Pancreas (tissue), 10 donors: ENCODE data around the gene SDCBP2. TPM values are rescaled to one million over a fixed set of nuclear protein-coding genes. Genes with fewer than 3 reads are reported as not detected.

ENCODE experiments used
- ATAC-seq, 4 donors: fragments of 200-7000 bp; cut with Tn5 transposase; one replicate each; pipeline versions ENCODE4 v1.8.0 to v1.9.1; 2020; ENCODE audit warnings: mild to moderate bottlenecking in 4 of 4, moderate library complexity in 4 of 4
- DNase-seq, 6 donors: peaks; one replicate each; pipeline ENCODE4 v3.0.0-alpha.2; 2020
- FAIRE-seq: peaks from 2 replicates; lab custom pipeline; 2012; peaks lifted over from hg19 to GRCh38; lab: Jason Lieb, UNC
- H3K27ac ChIP-seq, 4 donors: fragments of 200-600 bp; sonication (generic); 1 replicate in 3 of 4; 2 replicates in 1 of 4; pipeline versions ENCODE4 v1.5.0 to v1.8.0; 2020
- H3K27me3 ChIP-seq, 4 donors: fragments of 200-600 bp; one replicate each; pipeline ENCODE4 v1.8.0; 2021
- H3K36me3 ChIP-seq, 3 donors: fragments of 200-600 bp; sonication (generic) in 1 of 3; one replicate each; pipeline versions ENCODE4 v1.5.0 to v1.8.0; 2020 to 2021
- H3K4me1 ChIP-seq, 3 donors: fragments of 200-600 bp; one replicate each; pipeline ENCODE4 v1.8.0; 2021
- H3K4me3 ChIP-seq, 4 donors: fragments of 200-600 bp; sonication (generic) in 2 of 4; one replicate each; pipeline versions ENCODE4 v1.5.0 to v1.8.0; 2020 to 2021
- H3K9me3 ChIP-seq, 4 donors: fragments of 200-600 bp; one replicate each; pipeline ENCODE4 v1.8.0; 2021
- WGBS, 2 donors: extraction: QIAGEN DNeasy Blood & Tissue Kit; methylation state at CpG; one replicate each; pipeline ENCODE4 v1.1.7; 2013; 5-methylcytosine and 5-hydroxymethylcytosine counted together
- intact Hi-C, 3 donors: fragments of 100-400 bp; cut with DNase I; formaldehyde crosslinking; loops; one replicate each; pipeline versions ENCODE4 v1.11.1 to v1.14.2; 2022
- polyA plus RNA-seq, 2 donors: library from polyadenylated mRNA; stranded (reverse); fragments of 200-250 nt; gene quantifications; one replicate each; pipeline ENCODE4 v1.2.3, GENCODE V29; 2013
- total RNA-seq, 6 donors: library from RNA; stranded (reverse); fragmentation: NEBNext Ultra II Directional in 4 of 6; extraction: Animal tissue kit (Norgen Biotek cat#: 25700) in 4 of 6; gene quantifications; one replicate each; pipeline versions ENCODE4 v1.2.1 to v1.2.4, GENCODE V29; 2021 to 2023
- TF ChIP-seq, protein P1 (sequence below), 4 donors: fragments of 200-600 bp; sonication (generic) in 3 of 4; IDR thresholded peaks; one replicate each; pipeline versions ENCODE4 v1.5.0 to v1.8.0; 2021; ENCODE audit warnings: antibody characterized with exemption in 4 of 4
- donor health status: healthy with polysubstance abuse.
- donor health status: DM: no; HTN: no; CAD: no; lungs with moderate emphysema.
- donor health status: DM: no; HTN: no; CAD: no.
- donor health status: control.
- donor health status: control.
- donor health status: Bipolar disorder and iron deficiency.
- donor health status: DM: yes; HTN: yes; CAD: no.
- donor health status: DM: no; HTN: no; CAD: no.
- donor health status: DM: no; HTN: no; CAD: no.
- donor health status: DM: yes; HTN: yes; CAD: no.

Gene SDCBP2
- total and polyA plus RNA-seq, 8 donors: 4.7 to 23.8 (median 12.0) TPM

DNA sequence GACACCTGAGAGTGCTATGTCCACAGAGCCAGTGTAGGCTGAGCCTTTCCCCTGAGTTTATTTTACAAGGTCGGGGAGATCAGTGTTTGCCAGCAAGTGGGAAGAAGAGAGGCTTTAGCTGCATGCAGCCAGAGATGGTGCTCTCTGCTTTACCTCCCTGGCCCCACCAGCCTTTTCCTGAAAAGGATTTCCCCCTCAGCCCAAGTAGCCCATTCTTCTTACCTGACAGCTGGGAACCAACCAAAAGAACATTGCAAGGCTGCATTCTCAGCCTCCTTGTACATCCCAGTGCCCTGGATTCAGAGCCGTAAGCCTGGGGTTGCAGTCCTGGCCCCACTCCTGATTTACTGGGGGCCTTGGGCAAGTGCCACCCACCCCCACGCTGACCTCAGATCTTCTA lies 46.0 kb downstream of the SDCBP2 start:
- peak in 1 of 4 donors; percentile 17 for ATAC-seq
- Histone ChIP-seq H3K27ac (no peak overlapping the region), H3K27me3 (no peaks in the 10 kb centered on the region), H3K4me1 (peaks cover 7 to 22% (median 12%) of the 10 kb centered on the region in 3 donors), H3K36me3 (no peaks in the 10 kb centered on the region), H3K9me3 (no peaks in the 10 kb centered on the region), H3K4me3 (no peak overlapping the region)
- TF ChIP-seq, protein P1, sequence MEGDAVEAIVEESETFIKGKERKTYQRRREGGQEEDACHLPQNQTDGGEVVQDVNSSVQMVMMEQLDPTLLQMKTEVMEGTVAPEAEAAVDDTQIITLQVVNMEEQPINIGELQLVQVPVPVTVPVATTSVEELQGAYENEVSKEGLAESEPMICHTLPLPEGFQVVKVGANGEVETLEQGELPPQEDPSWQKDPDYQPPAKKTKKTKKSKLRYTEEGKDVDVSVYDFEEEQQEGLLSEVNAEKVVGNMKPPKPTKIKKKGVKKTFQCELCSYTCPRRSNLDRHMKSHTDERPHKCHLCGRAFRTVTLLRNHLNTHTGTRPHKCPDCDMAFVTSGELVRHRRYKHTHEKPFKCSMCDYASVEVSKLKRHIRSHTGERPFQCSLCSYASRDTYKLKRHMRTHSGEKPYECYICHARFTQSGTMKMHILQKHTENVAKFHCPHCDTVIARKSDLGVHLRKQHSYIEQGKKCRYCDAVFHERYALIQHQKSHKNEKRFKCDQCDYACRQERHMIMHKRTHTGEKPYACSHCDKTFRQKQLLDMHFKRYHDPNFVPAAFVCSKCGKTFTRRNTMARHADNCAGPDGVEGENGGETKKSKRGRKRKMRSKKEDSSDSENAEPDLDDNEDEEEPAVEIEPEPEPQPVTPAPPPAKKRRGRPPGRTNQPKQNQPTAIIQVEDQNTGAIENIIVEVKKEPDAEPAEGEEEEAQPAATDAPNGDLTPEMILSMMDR (IDR thresholded peaks at IDR 0.05): no peak
- intact Hi-C loops: no loop called here
- no peak for DNase-seq
- 70 to 71% methylated on average over 3 of the region's 3 CpGs for WGBS, 2 donors
- FAIRE-seq: no peak

DNA sequence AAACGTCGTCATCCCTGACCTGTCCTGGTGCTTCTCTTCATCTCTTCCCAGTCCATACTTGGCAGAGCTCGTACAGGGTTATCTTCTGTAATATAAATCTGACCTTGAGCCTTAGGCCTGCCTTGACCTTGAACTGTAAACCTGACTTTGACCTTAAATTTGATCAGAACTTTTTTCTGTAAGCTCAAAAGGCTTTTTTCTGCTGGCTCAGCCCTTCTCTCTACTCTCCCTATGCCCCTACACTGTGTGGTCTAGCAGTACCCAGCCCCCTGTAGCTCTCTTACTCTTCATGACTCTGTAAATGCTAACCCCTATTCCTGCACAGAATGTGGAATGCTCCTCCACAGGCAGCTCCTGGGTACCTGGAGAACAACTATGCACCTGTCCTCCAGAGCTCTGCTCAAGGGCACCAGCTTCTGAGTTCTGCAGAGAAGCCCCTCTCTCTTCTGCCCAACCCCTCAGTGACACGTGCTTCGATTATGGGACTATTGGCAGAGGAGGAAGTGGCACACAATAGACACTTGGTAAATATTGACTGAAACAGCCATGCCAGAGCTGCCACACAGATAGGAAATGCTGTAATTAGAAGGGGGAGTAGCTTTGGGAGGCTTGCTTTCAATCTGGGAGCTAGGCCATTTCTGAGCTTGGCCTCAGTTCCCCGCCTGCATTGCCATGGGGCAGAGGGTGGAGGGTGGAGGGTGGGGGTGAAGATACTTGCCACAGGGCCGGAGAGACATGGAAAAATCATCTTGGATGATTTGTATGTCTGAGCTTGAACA lies 47.5 kb downstream of the SDCBP2 start:
- H3K4me3 ChIP-seq: no peak overlapping the region
- no peaks in the 10 kb centered on the region for H3K9me3 ChIP-seq
- intact Hi-C loops: no loop called here
- no peaks in the 10 kb centered on the region for H3K27me3 ChIP-seq
- FAIRE-seq: no peak
- H3K27ac ChIP-seq: no peak overlapping the region
- TF ChIP-seq, protein P1 (IDR thresholded peaks at IDR 0.05): no peak
- H3K4me1 ChIP-seq: peaks cover 7 to 22% (median 12%) of the 10 kb centered on the region in 3 donors
- peak; percentile 85 to 92 (median 91) for ATAC-seq
- DNase-seq: peak in 1 of 6 donors; percentile 35
- 20 to 25% methylated on average over 7 of the region's 7 CpGs for WGBS, 2 donors
- H3K36me3 ChIP-seq: no peaks in the 10 kb centered on the region

DNA sequence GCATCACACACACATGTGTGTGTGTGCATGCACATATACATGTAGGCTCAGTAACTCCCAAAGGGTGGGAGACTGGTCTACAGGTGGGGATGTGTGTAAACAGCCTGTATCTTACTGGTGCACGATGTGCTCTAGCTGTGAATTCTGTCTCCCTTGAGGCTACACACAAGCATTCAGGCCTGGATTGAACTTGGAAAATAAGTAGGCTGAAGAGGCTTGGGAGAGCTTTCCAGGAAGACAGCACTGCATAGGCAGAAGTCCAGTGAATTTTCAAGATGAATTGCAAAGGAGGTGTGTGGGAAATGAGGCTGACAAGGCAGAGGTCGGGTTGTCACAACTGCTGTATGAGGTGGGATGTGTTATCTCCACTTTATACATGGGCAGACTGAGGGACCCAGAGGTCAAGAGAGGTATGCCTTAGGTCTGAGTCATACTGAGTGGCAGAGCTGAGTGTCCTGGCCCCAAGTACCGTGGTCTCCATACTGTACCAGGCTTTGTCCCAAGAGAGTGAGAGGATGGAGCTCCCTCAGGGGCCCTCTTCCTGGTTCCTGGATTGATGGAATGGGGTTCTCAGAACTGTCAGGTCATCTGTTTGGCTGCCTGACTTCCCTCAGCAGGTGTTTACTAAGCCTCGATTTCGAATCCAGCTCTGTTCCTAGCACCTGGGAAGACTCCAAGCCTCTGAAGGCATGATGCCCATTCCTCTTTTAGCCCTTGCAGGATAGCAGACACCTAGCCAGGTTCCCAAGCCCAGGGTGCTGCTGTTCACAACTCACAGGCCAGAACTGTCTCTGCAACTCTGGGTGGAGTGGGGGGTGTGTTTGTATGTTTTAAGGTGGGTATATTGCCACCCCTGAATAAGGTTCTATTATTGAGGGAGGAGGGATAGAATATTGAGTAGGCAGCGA lies 48.5 kb downstream of the SDCBP2 start:
- Histone ChIP-seq H3K4me3 (no peak overlapping the region), H3K4me1 (peaks cover 7 to 22% (median 12%) of the 10 kb centered on the region in 3 donors), H3K36me3 (no peaks in the 10 kb centered on the region), H3K9me3 (no peaks in the 10 kb centered on the region), H3K27ac (no peak overlapping the region), H3K27me3 (no peaks in the 10 kb centered on the region)
- WGBS, 2 donors: 69 to 76% methylated on average over 6 of the region's 6 CpGs
- DNase-seq (no peak), FAIRE-seq (no peak), ATAC-seq (peak; percentile 19 to 47 (median 38))
- TF ChIP-seq, protein P1 (IDR thresholded peaks at IDR 0.05): no peak
- intact Hi-C loops: no loop called here

DNA sequence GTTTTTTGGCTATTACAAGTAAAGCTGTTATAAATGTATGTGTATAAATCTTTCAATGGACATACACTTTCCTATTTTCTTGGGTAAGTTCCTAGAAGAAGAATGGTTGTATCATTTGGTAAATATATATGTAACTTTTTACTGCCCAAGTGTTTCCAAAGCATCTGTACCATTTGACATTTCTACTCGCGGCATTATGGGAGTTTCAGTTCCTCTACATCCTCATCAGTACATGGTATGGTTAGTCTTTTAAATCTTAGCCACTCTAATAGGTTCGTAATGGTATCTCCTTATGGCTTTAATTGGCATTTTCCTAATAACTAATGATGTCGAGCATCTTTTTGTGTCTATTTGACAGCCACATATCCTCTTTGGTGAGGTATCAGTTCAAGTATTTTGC lies 49.9 kb downstream of the SDCBP2 start:
- Histone ChIP-seq H3K27me3 (no peaks in the 10 kb centered on the region), H3K4me1 (peaks cover 7 to 22% (median 12%) of the 10 kb centered on the region in 3 donors), H3K36me3 (no peaks in the 10 kb centered on the region), H3K9me3 (no peaks in the 10 kb centered on the region), H3K27ac (no peak overlapping the region), H3K4me3 (no peak overlapping the region)
- no peak for ATAC-seq
- 87 to 93% methylated on average over 4 of the region's 4 CpGs for WGBS, 2 donors
- no peak for DNase-seq
- TF ChIP-seq, protein P1 (IDR thresholded peaks at IDR 0.05): no peak
- intact Hi-C loops: no loop called here
- FAIRE-seq: no peak
